ENCODE results near the gene NPFF.

The NPFF gene

DNA sequence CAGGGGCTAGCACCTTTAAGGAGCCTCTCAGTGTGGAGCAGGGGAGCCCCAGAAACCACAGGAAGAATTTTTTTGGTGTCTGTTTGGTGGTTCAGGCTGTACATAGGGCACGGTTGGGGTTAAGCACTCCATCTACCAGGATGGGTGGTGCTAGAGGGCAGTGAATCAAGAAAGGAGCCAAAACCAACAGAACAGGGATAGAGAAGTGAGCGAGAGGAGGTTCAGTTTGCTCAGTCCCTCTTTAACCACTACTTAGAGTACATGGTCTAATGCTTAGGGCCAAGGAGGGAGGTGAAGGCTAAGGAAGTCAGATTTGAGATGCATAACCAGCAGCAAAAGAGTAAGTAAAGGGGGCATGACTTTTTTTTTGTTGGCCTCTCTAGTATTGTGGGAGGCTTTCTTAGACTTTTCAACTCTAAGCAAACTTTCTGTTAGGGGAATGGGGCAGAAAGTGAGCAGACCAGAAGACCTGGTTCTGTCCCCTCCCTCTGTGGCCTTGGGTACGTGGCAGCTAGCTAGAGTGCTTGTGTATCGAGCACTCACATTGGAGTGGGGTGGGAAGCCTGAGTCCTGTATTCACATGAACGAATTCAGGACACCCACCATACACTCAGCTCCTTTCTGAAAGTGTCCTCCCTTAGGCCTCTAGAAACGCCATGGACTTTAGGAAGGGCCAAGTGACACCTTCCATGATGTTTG lies 6.6 kb upstream of the NPFF start:
- no peak for DNase-seq

DNA sequence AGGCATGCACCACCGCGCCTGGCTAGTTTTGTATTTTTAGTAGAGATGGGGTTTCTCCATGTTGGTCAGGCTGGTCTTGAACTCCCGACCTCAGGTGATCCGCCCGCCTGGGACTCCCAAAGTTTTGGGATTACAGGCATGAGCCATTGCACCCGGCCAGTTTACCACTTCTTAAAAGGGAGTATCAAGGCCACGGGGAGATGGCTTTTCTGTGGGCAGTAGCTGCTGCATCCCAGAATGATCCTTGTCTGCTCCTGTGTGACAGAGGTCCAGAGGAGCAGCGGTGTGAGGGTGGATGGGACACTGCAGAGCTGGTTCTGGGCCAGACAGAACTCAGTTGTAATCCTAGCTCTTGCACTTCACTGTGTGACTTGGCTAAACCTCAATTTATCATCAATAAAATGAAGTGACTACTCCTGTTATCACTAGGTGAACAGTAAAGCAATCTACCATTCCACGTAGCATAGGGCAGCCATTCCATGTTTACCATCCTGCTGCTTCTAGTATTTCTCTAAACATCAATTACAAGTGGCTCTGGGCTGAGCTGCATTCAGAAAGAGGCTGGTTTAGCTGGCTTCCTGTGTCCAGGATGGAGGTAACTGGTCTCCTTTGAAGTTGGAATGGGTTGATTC lies 3.0 kb upstream of the NPFF start:
- no peak for DNase-seq

DNA sequence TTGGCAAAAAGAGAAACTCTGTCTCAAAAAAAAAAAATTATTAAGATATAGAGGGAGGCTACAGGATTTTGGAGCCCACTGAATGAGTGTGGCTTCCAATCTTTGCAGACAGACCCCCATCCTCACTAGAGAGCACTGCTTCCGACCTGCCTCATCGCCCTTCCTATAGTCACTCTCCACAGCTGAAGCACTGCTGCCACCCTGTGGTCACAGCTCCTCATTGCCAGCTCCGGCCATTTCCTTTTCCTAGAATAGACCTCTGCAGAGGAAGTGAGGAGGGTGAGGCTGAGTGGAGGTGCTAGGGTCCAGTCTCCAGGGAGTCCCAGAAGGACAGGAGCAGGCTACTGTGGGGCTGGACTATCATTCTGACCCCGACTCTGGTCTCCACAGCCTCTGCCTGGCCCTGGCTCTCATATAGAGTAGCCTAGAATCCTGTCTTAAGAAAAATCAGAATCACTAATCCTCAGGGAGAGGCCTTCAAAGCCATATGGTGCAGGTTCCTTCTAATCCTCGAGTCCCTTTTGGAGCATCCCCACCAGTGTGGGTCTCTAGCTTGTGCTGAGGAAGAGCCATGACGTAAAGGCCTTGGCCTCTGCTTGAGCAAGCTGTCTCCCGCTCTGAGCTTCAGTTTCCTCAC lies 1.4 kb upstream of the NPFF start:
- DNase-seq, result peak; percentile 84

DNA sequence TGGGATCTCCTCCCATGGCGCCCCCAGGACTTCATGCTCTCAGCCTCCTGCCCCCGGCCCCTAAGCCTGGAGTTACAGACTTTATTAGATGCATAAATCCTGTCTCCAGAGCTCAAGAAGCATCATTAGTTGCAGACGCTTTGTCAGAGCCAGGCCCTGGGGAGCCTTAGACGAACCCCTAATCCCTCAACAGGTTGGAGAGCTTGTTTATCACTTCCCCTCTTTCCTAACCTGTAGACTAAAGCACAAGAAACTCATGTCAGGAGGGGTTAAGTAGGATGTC lies 260 bp upstream of the NPFF start:
- no peak for DNase-seq

DNA sequence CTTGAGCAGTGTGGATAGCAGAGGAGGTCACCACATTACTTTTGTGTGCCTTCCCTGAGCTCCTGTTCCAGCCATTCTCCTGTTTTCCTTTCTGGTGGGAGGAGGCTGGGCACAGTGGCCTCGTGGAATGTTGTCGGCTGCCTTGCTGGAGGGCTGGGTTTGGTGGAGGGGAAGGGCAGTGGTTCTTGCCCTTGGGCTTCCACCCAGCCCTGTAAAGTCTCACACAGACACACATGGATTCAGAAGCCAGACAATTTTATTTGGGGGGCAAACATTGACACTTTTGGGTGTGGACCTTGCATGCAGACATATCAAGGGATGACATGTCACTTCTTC lies 866 bp downstream of the NPFF start:
- DNase-seq, result no peak

DNA sequence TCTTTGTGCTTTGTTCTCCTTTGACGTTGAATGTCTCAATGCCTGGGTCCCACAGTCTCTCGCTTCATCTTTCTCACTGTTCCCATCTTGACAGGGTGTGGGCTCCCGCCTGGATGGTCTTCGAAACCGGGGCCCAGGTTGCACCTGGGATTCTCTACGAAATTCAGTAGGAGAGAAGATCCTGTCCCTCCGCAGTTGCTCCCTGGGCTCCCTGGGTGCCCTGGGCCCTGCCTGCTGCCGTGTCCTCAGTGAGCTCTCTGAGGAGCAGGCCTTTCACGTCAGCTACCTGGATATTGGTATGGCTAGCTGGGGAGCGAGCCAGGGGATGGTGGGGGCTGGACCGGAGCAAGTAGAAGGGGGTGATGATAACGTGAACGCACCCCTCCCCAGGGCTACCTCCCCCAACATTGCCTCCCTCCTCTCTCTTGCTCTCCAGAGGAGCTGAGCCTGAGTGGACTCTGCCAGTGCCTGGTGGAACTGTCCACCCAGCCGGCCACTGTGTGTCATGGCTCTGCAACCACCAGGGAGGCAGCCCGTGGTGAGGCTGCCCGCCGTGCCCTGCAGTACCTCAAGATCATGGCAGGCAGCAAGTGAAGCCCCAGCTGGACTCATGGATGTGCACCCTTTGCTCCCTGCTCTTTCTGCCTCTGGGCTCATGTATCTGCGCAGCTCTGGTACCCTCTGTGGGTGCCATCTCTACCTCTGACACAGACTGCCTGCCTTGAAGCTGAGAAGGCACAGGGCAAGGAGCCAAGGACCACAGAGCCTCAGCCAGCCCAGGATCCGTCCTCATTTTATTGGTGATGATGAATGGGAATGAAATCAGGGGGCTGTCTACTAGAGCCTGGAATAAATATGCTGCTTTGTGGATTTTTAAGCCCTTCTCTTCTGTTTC lies 1.5 kb downstream of the NPFF start:
- DNase-seq, result no peak

DNA sequence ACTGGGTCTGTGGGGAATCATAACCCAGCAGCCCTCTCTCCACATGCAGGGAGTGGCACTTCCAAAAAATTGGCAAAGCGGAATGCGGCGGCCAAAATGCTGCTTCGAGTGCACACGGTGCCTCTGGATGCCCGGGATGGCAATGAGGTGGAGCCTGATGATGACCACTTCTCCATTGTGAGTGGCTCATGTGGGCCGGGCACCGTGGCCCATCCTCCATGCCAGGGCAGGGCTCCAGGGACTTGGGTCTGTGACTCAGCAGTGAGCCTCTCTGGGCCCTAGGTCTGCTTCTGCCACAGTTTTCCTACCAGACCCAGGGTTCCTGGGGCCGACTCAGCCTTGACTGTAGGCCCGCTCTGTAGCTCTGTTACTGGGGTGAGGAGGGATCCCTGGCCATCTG lies 2.2 kb downstream of the NPFF start:
- DNase-seq, result no peak

DNA sequence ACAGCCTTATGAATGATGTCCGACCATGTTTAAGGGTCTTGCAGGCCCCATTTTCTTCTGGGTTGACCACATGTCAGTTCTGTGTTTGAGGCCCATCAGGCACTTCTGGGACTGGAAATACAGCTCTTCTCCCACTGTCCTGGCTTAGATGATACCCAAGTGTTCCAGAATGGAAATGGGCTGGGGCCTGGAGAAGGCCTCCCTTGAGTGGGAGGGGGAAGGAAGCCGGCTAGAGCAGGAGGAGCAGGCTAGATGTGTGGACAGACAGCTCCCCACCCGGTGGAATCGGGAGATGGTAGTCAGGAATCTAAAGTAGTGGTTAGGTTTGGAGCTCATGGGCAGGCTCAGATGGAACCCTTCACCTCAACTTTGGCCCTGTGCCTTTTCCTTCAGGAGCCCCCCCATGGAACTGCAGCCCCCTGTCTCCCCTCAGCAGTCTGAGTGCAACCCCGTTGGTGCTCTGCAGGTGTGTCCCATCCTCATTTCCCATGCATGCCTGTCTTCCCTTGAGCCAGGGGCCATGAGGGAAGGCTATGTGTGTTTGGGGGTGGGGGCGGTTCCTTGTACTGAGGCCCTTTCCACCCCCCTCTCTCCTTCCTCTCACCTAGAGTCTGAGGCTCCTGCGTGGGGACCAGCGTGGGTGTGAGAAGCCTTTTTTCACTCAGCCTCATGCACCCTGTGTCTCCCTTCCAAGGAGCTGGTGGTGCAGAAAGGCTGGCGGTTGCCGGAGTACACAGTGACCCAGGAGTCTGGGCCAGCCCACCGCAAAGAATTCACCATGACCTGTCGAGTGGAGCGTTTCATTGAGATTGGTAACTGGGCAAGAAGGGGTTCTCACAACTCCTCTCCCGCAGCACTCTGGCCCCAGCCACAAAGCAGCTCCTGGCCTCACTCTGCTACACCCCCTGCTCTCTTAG lies 3.0 kb downstream of the NPFF start:
- no peak for DNase-seq

DNA sequence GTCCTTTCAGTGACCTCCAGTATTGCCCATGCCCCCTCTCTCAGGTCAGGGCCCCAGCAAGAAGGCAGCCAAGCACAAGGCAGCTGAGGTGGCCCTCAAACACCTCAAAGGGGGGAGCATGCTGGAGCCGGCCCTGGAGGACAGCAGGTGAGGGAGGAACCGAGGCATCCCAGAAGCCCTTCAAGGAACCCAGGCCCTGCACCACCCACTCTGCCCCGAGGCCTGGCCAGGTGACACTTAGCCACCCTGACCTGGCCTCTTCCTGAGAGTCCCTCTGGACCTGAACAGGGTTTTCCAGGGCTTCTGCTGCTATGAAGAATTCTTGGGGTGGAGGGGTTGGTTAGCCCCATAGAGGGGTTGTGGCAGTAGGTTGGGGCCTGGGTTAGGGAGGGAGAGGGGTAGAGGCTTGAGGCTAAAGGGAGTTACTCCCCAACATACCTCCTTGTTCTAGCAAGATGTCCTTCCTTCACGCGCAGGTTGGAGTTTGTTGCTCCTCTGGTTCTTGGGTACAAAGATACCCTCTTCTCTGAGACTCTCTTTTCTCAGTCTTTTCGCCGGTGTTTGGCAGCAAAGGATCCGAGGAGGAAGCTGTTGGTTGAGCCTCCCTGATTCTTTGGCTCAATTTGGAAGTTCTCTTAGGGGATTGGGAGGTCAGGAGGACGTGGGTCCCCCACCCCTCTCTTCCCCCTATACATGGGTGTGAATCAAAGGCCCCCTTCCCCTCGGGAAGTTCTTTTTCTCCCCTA lies 4.1 kb downstream of the NPFF start:
- no peak for DNase-seq

DNA sequence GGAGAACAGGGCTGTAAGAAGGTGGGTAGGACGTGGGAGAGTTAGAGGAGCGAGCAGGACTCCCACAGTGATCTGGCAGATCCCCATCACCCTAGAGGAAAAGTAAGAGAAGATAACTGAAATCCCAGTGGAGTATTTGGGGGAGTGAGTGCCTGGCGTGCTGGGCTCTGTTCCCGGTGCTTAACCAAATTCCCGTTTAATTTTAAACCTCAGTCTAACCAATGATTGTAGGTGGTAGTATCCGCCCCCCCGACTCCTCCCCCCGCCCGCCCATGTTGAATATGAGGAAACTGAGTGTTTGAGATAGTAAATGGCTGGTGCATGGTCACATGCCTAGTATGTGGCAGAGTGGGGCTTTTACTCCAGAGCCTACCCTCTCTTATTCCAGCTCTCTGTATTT lies 5.0 kb downstream of the NPFF start:
- no peak for DNase-seq

DNA sequence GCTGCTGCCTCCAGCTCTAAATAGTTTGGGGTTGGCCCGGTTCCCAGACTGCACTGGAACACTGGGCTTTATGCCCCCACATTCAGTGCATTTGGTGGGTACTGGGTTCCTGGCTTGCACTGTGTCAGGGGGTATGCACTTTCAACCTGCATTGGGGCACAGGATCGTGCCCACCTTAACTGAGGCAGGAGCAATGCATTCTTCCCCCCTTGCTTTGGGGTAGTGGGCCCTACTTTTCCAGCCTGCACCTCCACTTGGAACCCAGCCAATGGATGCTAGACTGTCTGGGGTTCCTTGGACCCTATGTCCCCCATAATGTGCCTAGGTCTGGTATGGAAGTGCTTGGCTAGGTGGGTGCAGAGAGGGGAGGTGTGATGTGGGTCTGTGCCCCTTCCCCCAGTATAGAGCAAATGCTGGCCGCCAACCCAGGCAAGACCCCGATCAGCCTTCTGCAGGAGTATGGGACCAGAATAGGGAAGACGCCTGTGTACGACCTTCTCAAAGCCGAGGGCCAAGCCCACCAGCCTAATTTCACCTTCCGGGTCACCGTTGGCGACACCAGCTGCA lies 5.6 kb downstream of the NPFF start:
- no peak for DNase-seq

DNA sequence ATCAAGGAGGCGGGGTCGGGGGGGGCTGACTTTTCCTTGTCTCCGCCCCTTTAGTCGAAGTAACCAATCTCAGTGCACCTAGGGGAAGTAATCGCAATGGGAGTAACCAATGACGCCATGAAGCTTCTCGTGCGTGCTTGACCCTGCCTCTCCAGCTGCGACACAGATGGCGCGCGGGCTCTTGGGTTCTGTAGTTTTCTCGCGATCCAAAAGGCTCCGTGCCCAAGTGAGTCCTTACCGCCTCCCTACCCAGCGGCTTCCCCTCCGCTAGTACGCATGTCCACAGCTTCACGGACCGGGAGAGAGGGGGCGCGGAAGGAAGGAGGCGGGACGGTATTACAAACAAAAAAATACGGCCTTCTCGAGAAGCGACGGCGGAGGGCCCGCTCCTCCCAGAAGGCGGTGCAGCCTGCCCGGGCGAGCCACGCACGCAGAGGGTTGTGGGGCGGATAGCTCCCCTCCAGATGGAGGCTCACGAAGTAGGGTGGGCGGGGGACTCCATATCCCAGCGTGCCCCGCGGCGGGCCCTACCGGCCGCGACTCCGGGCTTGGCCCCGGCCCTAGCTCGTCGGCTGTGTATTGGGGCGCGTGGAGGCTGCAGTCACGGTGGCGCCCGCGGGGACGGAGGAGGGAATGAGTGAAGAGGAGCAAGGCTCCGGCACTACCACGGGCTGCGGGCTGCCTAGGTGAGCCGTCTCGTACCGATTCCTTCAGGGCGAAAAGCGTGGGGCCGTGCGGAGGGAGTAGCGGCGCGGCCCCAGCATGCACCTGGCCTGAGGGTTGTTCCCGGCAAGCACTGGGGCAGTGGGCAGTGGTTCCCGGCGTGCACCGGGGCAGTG lies 6.3 kb downstream of the NPFF start, which contains the start of gene TARBP2:
TSS of gene TARBP2 (plus strand) at position 508 of the 839 bp plus-strand sequence. CDS start at position 634, 126 bp downstream.
- DNase-seq, result peak; percentile 100

DNA sequence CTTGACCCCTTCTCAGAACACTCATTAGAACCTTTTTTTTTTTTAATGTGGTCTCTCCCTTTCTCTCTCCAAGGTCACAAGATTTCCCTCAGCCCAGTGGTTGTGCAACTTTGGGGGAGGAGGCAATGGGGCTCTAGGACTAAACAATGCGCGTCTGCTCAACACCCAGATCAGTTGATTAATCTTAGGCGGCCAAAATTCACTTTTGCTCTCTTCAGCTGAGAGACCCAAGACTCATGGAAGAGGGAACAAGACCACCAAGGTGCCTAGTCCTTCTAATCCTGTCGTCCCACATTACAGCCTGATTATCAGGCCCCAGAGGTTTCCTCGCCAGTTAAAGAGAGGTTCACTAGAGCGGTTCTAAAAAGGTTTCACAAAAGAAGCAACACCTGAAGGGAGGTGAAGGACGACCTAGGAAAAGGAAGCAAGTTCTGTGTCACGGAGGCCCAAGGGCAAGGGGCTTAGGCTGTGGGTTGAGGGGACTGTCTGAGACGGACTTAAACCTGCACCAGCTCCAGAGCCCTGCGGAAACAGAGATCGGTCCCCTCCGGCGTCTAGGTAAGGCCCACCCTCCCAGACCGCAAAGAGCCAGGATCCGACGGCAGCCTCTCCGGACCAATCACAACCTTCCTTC lies 7.0 kb downstream of the NPFF start:
- peak; percentile 67 for DNase-seq

DNA sequence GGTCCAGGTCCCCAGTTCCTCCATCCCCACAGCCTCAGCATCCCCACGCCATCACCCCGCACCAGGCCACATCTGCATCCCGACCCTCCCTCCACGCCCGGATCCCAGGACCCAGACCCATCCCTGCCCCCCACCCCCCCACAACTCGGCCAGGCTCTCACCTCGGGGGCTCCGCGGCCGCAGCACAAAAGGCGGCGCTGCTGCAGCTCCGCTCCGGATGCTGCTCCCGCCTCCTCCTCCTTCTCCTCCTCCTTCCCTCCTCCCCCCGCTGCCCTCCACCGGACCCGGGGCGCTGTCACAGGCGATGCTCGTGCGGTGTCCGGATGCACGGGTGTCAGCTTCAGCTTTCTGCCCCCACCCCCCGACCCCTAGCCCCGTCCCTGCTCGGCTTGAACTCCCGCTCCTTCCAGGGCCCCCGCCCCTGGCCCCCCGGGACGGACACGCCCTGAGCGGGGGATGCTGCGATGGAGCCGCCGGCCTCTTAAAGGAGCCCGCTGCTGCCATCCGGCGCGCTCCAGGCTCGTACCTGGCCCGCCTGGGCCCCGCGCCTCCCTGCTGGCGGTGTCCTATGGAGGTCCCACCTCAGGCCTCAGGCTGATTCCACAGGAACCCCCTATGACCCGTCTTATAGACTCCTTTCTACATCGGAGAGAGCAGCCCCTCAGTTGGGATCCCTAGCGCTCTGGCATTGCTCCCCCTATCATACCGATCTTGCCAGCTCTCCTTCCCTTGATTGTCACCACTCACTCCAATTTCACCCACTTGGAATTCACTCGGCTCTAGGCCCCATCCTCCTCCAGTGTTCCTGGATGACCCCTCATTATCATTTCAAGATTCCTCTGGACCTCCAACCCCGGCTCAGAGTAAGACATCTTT lies 7.8 kb downstream of the NPFF start, which contains the start of gene MAP3K12:
TSS of gene MAP3K12 (minus strand) at position 193 of the 876 bp plus-strand sequence. CDS start 12,067 bp downstream, outside the sequence.
- peak; percentile 78 for DNase-seq

DNA sequence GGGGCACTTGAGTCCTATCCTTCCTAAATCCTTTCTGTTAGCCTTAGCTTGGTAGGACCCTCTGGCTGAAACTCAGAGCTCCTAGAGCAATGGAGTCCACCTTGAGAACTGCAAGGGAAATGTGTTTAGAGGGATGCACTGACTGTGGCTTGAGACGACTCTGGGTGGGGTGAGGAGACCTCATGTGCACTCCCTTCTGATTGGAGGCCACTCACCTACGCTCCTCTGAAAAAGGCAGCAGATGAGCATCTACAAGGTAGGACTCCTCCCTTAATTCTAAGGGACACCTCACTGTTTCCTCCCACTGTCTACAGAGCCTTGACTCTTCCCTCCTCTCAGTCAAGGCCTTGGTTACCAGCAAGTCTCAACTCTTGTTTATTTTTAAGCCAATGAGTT lies 9.1 kb downstream of the NPFF start:
- DNase-seq, result no peak

DNA sequence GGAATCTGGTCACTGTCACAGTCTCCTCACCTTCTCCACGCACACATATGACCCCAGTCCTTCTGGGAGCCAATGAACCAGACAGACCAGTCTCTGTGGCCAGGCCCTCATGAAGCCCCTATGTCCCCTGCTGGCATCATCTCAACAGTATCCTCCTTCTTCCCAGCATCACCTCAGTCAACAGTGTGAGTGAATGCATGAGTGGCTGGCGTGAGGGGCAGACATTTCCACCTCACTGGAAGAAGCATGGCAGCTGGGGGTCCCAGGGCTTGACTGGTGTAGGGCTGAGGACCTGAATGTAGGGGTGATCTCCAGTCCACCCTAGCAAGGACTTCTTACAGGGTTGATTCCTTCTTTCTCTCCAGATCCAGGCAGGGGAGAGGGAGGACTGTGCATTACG lies 9.8 kb downstream of the NPFF start:
- DNase-seq, result no peak

DNA sequence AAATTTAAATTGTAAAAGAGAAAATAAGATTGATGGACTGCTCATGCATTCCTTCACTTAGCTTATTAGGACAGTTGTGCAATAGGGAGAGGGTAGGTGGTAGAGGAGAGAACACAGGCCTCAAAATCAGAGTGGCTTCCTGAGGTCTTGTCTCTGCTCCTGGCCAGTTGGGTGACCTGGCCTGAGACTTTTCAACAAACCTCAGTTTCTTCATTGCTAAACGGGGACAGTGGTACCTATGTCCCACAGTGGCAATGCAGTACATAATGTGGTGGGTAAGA lies 10.6 kb downstream of the NPFF start:
- no peak for DNase-seq

DNA sequence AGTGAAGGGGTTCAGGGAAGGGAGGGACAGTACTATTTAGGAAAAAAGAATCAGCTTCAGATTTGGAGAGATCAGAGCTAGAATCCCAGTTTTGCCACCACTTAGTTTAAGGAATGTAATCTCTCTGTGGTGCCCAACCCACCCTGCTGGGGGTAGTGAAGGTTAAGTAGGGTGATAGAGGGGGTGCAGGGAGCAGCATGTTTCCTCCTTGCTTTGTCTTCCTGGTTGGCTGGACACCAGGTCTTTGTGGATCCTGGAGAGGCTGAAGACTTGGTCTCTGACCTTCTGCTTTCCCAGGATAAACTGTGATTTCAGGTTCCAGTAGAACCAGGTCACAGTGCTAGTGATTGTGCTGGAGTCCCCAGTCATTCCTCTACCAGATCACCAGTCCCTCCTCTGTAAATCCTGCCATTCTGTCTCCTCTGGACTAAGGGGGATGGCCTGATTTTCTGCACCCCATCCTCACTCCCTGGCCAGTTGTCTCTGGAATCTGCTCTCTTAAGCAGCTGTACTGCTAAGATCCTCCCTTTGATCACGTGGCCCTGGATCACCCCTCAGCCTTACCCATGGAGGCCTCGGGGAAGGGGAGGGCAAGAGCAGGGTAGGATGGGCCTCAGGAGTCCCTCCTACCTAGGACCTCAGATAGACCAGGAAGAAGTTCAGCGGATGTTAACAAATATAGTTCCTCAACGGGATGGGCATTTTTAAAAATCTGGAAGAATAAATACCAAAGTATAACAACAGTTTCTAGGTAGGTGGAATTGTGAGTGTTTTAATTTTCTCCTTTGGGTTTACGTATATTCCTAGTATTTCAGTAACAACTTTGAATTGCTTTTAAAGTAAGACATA lies 11.2 kb downstream of the NPFF start:
- no peak for DNase-seq
